ENCODE measurements around the gene KRTAP4-6.
"Not testable (repeated sequence)": the region's sequence is repeated elsewhere in the genome, so short reads cannot be mapped to it uniquely, and the experiment has no call there.

The KRTAP4-6 gene

DNA sequence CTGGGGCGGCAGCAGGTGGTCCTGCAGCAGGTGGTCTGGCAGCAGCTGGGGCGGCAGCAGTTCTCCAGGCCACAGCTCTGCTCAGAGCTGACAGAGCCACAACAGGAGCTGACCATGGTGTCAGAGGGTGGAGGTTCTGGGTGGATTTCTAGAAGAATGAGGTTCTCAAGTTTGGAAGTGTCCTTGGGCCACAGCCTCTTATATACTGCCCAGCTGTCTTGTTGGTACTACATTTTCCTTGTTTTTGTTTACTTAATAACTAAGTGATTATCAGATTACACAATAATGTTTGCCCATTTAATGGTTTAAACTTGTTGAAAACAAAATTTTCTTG, 9.3 kb upstream of the KRTAP4-6 start, which contains the start of gene KRTAP4-5:
TSS of gene KRTAP4-5 (minus strand) at position 174 of the 334 bp plus-strand sequence. CDS start at position 116, 58 bp downstream.
- TF ChIP-seq CTCF (IDR thresholded peaks at IDR 0.05), result no peak
- Mint-ChIP-seq H3K27me3 (ENCODE audit: low read depth, poor library complexity) (peaks cover 4% of the 10 kb centered on the region), H3K27ac (no peak within 1 kb of the TSS), H3K4me3 (no peak within 1 kb of the TSS), H3K9me3 (peaks cover 5% of the 10 kb centered on the region), H3K36me3 (ENCODE audit: low read depth) (no peaks in the 10 kb centered on the region), H3K4me1 (no peaks in the 10 kb centered on the region)
- DNase-seq, result no peak

DNA sequence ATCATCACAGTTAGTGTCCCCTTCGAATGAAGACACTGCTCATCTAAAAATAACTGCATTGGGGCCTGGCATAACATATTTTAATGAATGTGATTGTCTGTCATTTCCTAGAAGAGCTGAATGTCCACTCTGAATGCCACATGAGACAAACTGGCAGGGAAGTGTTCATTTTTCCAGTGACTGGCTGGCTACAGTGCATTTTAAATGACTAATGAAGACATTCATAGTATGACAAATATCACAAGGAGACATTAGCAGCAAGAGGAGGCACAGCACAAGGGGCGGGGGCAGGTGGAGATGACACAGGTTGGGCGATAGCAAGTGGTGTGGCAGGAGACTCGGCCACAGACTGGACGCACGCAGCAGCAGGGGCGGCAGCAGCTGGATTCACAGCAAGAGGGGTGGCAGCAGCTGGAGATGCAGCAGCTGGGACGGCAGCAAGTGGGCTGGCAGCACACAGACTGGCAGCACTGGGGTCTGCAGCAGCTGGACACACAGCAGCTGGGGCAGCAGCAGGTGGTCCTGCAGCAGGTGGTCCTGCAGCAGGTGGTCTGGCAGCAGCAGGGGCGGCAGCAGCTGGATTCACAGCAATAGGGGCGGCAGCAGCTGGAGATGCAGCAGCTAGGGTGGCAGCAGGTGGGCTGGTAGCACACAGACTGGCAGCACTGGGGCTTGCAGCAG, 8.8 kb upstream of the KRTAP4-6 start:
- not testable (repeated sequence) for H3K4me1 Mint-ChIP-seq; H3K4me3 Mint-ChIP-seq; DNase-seq; H3K36me3 Mint-ChIP-seq (ENCODE audit: low read depth); H3K27ac Mint-ChIP-seq; H3K27me3 Mint-ChIP-seq (ENCODE audit: low read depth, poor library complexity); H3K9me3 Mint-ChIP-seq

GRCh38 chr17:41147531-41148204, 7.3 kb upstream of the KRTAP4-6 start:
- Mint-ChIP-seq H3K4me3 (no peak overlapping the region), H3K9me3 (peaks cover 20% of the 10 kb centered on the region), H3K36me3 (ENCODE audit: low read depth) (peaks cover 6% of the 10 kb centered on the region), H3K27me3 (ENCODE audit: low read depth, poor library complexity) (peaks cover 4% of the 10 kb centered on the region), H3K4me1 (no peaks in the 10 kb centered on the region), H3K27ac (no peak overlapping the region)
- no peak for TF ChIP-seq CTCF (IDR thresholded peaks at IDR 0.05)
- DNase-seq, result no peak

GRCh38 chr17:41145261-41145660, 4.9 kb upstream of the KRTAP4-6 start:
- no peak overlapping the region for H3K4me3 Mint-ChIP-seq

GRCh38 chr17:41144846-41145245, 4.5 kb upstream of the KRTAP4-6 start:
- TF ChIP-seq CTCF (IDR thresholded peaks at IDR 0.05), result no peak
- Mint-ChIP-seq H3K36me3 (ENCODE audit: low read depth) (peaks cover 14% of the 10 kb centered on the region), H3K4me3 (no peak overlapping the region), H3K9me3 (peaks cover 37% of the 10 kb centered on the region), H3K27ac (no peak overlapping the region), H3K27me3 (ENCODE audit: low read depth, poor library complexity) (peaks cover 7% of the 10 kb centered on the region), H3K4me1 (no peaks in the 10 kb centered on the region)
- no peak for DNase-seq

More at GRCh38 chr17:41145261-41145660, 4.9 kb upstream of the KRTAP4-6 start:
- peaks cover 14% of the 10 kb centered on the region for H3K36me3 Mint-ChIP-seq (ENCODE audit: low read depth)
- no peaks in the 10 kb centered on the region for H3K4me1 Mint-ChIP-seq
- no peak for TF ChIP-seq CTCF (IDR thresholded peaks at IDR 0.05)
- DNase-seq, result no peak
- H3K27ac Mint-ChIP-seq, result no peak overlapping the region
- H3K9me3 Mint-ChIP-seq, result peaks cover 36% of the 10 kb centered on the region
- peaks cover 7% of the 10 kb centered on the region for H3K27me3 Mint-ChIP-seq (ENCODE audit: low read depth, poor library complexity)

- no peak for DNase-seq
- peaks cover 61% of the 10 kb centered on the region for H3K9me3 Mint-ChIP-seq
- H3K4me3 Mint-ChIP-seq, result no peak overlapping the region
- H3K36me3 Mint-ChIP-seq (ENCODE audit: low read depth), result peaks cover 14% of the 10 kb centered on the region
- TF ChIP-seq CTCF (IDR thresholded peaks at IDR 0.05), result no peak
- peaks cover 8% of the 10 kb centered on the region for H3K27me3 Mint-ChIP-seq (ENCODE audit: low read depth, poor library complexity)
- H3K4me1 Mint-ChIP-seq, result no peaks in the 10 kb centered on the region
- H3K27ac Mint-ChIP-seq, result no peak overlapping the region
Observed at GRCh38 chr17:41141361-41141760, 1.0 kb upstream of the KRTAP4-6 start.

DNA sequence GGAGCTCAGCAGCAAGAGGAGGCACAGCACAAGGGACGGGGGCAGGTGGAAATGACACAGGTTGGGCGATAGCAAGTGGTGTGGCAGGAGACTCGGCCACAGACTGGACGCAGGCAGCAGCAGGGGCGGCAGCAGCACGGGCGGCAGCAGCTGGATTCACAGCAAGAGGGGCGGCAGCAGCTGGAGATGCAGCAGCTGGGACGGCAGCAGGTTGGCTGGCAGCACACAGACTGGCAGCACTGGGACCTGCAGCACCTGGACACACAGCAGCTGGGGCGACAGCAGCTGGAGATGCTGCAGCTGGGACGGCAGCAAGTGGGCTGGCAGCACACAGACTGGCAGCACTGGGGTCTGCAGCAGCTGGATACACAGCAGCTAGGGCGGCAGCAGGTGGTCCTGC, 479 bp downstream of the KRTAP4-6 start:
- H3K27me3 Mint-ChIP-seq (ENCODE audit: low read depth, poor library complexity); H3K4me3 Mint-ChIP-seq; H3K4me1 Mint-ChIP-seq; DNase-seq: not testable (repeated sequence)
- H3K36me3 Mint-ChIP-seq (ENCODE audit: low read depth), result peaks cover 14% of the 10 kb centered on the region
- peaks cover 58% of the 10 kb centered on the region for H3K9me3 Mint-ChIP-seq
- H3K27ac Mint-ChIP-seq, result peak overlapping the region; percentile 13
